Breast epithelium (tissue), 3 donors: ENCODE measurements around the gene HGFAC.

ENCODE experiments used
- POLR2A ChIP-seq: fragments of 450-650 bp; IDR thresholded peaks from one replicate; pipeline ENCODE4 v1.6.1; 2016; ENCODE audit warnings: antibody characterized with exemption, mild to moderate bottlenecking, moderate library complexity
- POLR2AphosphoS5 ChIP-seq, 3 donors: sonication (generic); formaldehyde crosslinking; IDR thresholded peaks; one replicate each; pipeline ENCODE4 v1.6.1; 2017; ENCODE audit warnings: antibody characterized with exemption in 3 of 3
- TF ChIP-seq, protein P1 (sequence below), 3 donors: fragments of 450-650 bp; IDR thresholded peaks; one replicate each; pipeline ENCODE4 v1.5.1; 2016 to 2017; ENCODE audit warnings: antibody characterized with exemption in 3 of 3, mild to moderate bottlenecking in 3 of 3, moderate library complexity in 3 of 3

DNA sequence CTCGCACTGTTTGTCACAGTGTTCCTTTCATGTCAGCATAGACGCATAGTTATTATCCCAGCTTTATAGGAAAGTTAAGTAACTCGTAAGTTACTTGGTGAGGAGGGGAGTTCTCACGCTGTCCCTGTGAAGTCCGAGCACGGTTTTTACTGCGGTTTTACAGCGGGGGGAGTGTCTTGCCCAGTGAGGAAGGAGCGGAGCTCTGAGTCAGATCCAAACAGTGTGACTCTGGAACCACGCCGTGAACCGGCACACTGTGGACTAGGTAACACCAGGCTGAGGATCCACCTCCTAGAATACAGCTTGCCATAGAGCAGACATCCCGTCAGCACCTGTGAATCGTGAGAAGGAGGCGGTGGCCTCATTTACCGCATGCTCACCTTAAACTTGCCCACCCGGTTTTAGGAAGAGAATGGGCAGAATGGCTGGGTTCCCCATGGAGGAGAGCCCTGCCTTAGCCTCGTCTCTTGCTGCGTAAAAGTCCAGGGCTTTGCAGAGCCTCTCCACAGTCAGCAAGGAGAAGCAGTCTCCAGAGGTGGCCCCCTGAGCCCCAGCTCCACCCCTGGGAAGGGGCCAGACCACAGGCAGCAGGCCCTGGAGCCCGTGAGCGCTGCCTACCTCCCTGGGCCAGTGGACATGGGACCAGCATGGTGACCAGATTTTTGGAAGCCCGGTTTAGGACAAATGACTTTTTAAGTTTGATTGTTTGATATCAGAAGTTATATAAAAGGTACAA lies 40.2 kb upstream of the HGFAC start:
- TF ChIP-seq, protein P1, sequence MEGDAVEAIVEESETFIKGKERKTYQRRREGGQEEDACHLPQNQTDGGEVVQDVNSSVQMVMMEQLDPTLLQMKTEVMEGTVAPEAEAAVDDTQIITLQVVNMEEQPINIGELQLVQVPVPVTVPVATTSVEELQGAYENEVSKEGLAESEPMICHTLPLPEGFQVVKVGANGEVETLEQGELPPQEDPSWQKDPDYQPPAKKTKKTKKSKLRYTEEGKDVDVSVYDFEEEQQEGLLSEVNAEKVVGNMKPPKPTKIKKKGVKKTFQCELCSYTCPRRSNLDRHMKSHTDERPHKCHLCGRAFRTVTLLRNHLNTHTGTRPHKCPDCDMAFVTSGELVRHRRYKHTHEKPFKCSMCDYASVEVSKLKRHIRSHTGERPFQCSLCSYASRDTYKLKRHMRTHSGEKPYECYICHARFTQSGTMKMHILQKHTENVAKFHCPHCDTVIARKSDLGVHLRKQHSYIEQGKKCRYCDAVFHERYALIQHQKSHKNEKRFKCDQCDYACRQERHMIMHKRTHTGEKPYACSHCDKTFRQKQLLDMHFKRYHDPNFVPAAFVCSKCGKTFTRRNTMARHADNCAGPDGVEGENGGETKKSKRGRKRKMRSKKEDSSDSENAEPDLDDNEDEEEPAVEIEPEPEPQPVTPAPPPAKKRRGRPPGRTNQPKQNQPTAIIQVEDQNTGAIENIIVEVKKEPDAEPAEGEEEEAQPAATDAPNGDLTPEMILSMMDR (IDR thresholded peaks at IDR 0.05): no peak
- TF ChIP-seq POLR2A (no peak), POLR2AphosphoS5 (IDR thresholded peaks at IDR 0.05) (no peak)
